Mesendoderm (in vitro differentiated cells): ENCODE measurements around the gene PALM.
A peak's percentile ranks its signal among the peaks of the same experiment; 100 is the strongest.

ENCODE experiments used
- DNase-seq: peaks from one replicate; pipeline ENCODE4 v3.0.0; 2013
- H2AK5ac ChIP-seq: 2 replicates; pipeline ENCODE4 v1.6.1; 2013; ENCODE audit warnings: low read length, inconsistent platforms
- H2BK120ac ChIP-seq: 2 replicates; pipeline ENCODE4 v1.6.1; 2013; ENCODE audit warnings: low read depth, mild to moderate bottlenecking, low read length, moderate library complexity, mixed read lengths
- H2BK15ac ChIP-seq: replicated peaks from 2 replicates; pipeline ENCODE4 v1.6.1; 2013; ENCODE audit warnings: low read depth, mild to moderate bottlenecking, moderate library complexity
- H2BK5ac ChIP-seq: 2 replicates; pipeline ENCODE4 v1.6.1; 2013; ENCODE audit warnings: low read length, inconsistent platforms
- H3K18ac ChIP-seq: 2 replicates; pipeline ENCODE4 v1.6.1; 2013; ENCODE audit warnings: mild to moderate bottlenecking, low read length, mixed read lengths
- H3K23ac ChIP-seq: one replicate; pipeline ENCODE4 v1.6.1; 2013; ENCODE audit warnings: low read length
- H3K27ac ChIP-seq: 2 replicates; pipeline ENCODE4 v1.5.1; 2013; ENCODE audit warnings: low read depth, mild to moderate bottlenecking, inconsistent platforms, low read length, moderate library complexity
- H3K27me3 ChIP-seq: 2 replicates; pipeline ENCODE4 v1.6.1; 2013; ENCODE audit warnings: low read length, control low read depth, mild to moderate bottlenecking, inconsistent platforms; ENCODE audit not compliant: insufficient read depth, poor library complexity
- H3K36me3 ChIP-seq: 2 replicates; pipeline ENCODE4 v1.6.1; 2013; ENCODE audit warnings: low read length, inconsistent platforms; ENCODE audit not compliant: control insufficient read depth, insufficient read depth
- H3K4ac ChIP-seq: one replicate; pipeline ENCODE4 v1.6.1; 2013; ENCODE audit warnings: low read depth, mild to moderate bottlenecking, low read length, moderate library complexity
- H3K4me1 ChIP-seq: 2 replicates; pipeline ENCODE4 v1.6.1; 2013; ENCODE audit warnings: low read depth, low read length, inconsistent platforms; ENCODE audit not compliant: control insufficient read depth
- H3K4me2 ChIP-seq: 2 replicates; pipeline ENCODE4 v1.6.1; 2013; ENCODE audit warnings: low read length
- H3K4me3 ChIP-seq: 2 replicates; pipeline ENCODE4 v1.5.1; 2013; ENCODE audit warnings: mild to moderate bottlenecking, low read length
- H3K56ac ChIP-seq: one replicate; pipeline ENCODE4 v1.6.1; 2013; ENCODE audit warnings: low read length
- H3K79me1 ChIP-seq: 2 replicates; pipeline ENCODE4 v1.6.1; 2013; ENCODE audit warnings: low read length, inconsistent platforms
- H3K79me2 ChIP-seq: 2 replicates; pipeline ENCODE4 v1.6.1; 2013; ENCODE audit warnings: mild to moderate bottlenecking, low read length; ENCODE audit not compliant: control insufficient read depth, insufficient read depth
- H3K9ac ChIP-seq: 2 replicates; pipeline ENCODE4 v1.6.1; 2013; ENCODE audit warnings: low read length, inconsistent platforms
- H4K5ac ChIP-seq: one replicate; pipeline ENCODE4 v1.6.1; 2013; ENCODE audit warnings: low read length
- H4K8ac ChIP-seq: one replicate; pipeline ENCODE4 v1.6.1; 2013; ENCODE audit warnings: low read depth, mild to moderate bottlenecking, control low read depth, low read length, moderate library complexity
- WGBS: extraction: QIAGEN DNeasy Blood & Tissue Kit; methylation state at CpG from one replicate; pipeline ENCODE4 v1.1.7; 2013; ENCODE audit warnings: low lambda C conversion rate, missing lambda C conversion rate; ENCODE audit not compliant: insufficient coverage; ENCODE audit errors: extremely low coverage; 5-methylcytosine and 5-hydroxymethylcytosine counted together

PALM gene

DNA sequence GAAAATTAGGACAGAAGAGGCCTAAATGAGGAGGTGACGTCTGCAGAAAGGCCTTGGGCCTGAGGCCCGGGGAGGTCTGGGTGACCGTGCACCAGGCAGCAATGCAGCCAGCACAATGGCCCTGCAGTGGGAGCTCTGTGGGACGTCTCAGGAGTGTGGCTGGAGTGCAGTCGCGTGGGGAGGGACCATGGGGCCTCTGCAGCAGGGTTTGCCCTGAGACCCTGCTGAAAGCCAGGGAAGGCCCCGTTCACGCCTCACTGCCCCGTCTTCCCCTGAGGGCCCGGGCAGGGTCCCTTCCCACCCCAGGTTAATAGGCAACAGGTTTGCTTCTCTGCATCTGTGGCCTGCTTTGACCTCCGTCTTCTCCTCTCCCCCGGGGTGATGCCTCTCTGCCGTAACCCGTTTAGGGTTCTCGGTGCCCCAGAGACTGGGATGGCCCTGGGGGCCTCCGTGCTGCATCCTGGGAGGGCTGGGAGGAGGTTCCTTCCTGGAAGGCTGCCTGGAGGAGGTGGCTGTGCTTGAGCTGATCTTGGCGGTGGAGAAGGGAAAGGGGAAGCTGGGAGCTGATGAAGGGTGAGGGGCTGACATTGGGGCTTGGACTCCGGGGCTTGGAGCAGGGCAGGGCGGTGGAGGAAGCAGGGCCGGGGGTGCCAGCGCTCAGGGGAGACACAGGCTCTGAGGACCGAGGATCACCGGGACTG is 9.7 kb downstream of the PALM start:
- no peak for DNase-seq
- no peak overlapping the region for H3K23ac ChIP-seq
- no peaks in the 10 kb centered on the region for H3K79me1 ChIP-seq
- no CpG with 5 or more reads among the region's 23 CpGs for WGBS
- H3K36me3 ChIP-seq: no peaks in the 10 kb centered on the region
- H2AK5ac ChIP-seq: no peak overlapping the region
- H3K4ac ChIP-seq: no peak overlapping the region
- no peaks in the 10 kb centered on the region for H3K27me3 ChIP-seq
- no peak overlapping the region for H3K4me2 ChIP-seq
- no peak overlapping the region for H3K18ac ChIP-seq
- H2BK120ac ChIP-seq: no peak overlapping the region
- no peak overlapping the region for H4K8ac ChIP-seq
- H3K4me3 ChIP-seq: no peak overlapping the region
- H2BK15ac ChIP-seq: no peak overlapping the region
- no peak overlapping the region for H2BK5ac ChIP-seq
- H3K56ac ChIP-seq: no peak overlapping the region
- no peaks in the 10 kb centered on the region for H3K4me1 ChIP-seq
- no peaks in the 10 kb centered on the region for H3K79me2 ChIP-seq
- no peak overlapping the region for H4K5ac ChIP-seq
- H3K27ac ChIP-seq: peak overlapping the region; percentile 57
- no peak overlapping the region for H3K9ac ChIP-seq

DNA sequence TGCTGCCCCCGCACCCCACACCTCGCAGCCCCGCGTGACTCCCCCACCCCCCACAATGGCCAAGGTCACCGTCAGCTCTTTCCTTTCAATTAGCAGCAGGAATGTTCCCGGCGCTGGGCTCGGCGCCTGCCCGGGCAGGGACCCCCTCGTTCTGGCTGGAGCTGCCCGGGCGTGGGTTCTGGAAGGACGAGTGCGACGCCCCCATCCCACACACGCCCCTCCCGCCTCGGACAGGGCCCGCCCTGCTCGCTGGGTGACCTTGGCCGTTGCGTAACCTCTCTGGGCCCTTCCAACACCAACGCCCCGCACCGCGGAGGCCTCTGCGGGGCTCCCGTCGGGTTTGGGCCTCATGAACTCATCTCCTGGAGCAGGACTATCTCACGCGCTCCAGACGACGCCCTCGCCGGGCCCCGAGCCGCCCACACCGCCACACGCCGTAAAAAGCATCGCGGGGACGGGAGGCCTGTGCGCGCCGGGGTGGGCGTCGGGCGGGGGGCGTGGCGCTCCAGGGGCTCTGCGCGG is 10.3 kb downstream of the PALM start:
- Histone ChIP-seq H3K9ac (no peak overlapping the region), H3K56ac (no peak overlapping the region), H3K79me1 (no peaks in the 10 kb centered on the region), H3K27ac (no peak overlapping the region), H3K27me3 (no peaks in the 10 kb centered on the region), H4K8ac (no peak overlapping the region), H3K79me2 (no peaks in the 10 kb centered on the region), H3K4me1 (no peaks in the 10 kb centered on the region), H2BK5ac (no peak overlapping the region), H3K4me3 (no peak overlapping the region), H3K18ac (no peak overlapping the region), H3K4me2 (no peak overlapping the region), H2BK120ac (no peak overlapping the region), H3K36me3 (no peaks in the 10 kb centered on the region), H2AK5ac (no peak overlapping the region), H2BK15ac (no peak overlapping the region), H3K23ac (no peak overlapping the region), H3K4ac (no peak overlapping the region), H4K5ac (no peak overlapping the region)
- DNase-seq: no peak
- no CpG with 5 or more reads among the region's 54 CpGs for WGBS

DNA sequence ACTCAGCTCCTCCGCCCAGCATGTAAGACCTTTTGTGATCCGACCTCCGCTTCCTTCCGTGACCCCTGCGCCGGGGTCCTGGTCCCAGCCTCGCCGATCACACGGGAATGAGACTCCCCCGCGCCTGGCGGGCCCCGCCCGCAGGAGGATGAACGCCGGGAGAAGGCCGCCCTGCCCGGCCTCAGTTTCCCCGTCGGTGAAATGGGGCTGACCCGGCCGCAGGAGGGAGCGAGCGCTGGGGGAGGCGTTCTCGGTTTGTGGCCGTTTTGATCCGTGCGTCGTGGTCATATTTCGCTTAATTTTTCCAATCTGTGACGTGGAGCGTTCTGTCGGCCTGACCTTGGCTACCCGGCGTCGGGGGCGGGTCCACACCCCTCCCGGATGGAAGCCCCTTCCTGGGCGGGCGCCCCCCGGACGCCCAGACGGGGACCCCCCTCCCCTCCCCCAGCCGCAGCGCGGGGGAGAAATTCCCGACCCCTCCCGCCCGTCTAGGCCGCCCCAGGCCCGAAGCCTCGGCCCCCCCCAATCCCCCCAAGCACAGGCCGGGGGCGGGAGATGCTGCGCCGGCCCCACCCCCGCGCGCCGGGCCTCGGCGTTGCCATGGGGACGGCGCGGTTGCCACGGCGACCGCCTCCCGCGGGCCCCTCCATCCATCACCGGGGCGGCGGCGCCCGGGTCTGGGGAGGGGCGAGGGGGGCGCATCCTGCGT is 11.1 kb downstream of the PALM start:
- H4K8ac ChIP-seq: no peak overlapping the region
- DNase-seq: no peak
- no peaks in the 10 kb centered on the region for H3K79me1 ChIP-seq
- no peaks in the 10 kb centered on the region for H3K4me1 ChIP-seq
- no peaks in the 10 kb centered on the region for H3K79me2 ChIP-seq
- no peak overlapping the region for H3K18ac ChIP-seq
- H3K36me3 ChIP-seq: no peaks in the 10 kb centered on the region
- H2BK120ac ChIP-seq: no peak overlapping the region
- no peak overlapping the region for H2AK5ac ChIP-seq
- H3K4me2 ChIP-seq: no peak overlapping the region
- no peak overlapping the region for H3K23ac ChIP-seq
- no peak overlapping the region for H3K27ac ChIP-seq
- H3K56ac ChIP-seq: no peak overlapping the region
- no peak overlapping the region for H3K4ac ChIP-seq
- H4K5ac ChIP-seq: no peak overlapping the region
- H3K27me3 ChIP-seq: no peaks in the 10 kb centered on the region
- no peak overlapping the region for H2BK5ac ChIP-seq
- no peak overlapping the region for H2BK15ac ChIP-seq
- no peak overlapping the region for H3K4me3 ChIP-seq
- no peak overlapping the region for H3K9ac ChIP-seq
- no CpG with 5 or more reads among the region's 79 CpGs for whole genome bisulfite sequencing

DNA sequence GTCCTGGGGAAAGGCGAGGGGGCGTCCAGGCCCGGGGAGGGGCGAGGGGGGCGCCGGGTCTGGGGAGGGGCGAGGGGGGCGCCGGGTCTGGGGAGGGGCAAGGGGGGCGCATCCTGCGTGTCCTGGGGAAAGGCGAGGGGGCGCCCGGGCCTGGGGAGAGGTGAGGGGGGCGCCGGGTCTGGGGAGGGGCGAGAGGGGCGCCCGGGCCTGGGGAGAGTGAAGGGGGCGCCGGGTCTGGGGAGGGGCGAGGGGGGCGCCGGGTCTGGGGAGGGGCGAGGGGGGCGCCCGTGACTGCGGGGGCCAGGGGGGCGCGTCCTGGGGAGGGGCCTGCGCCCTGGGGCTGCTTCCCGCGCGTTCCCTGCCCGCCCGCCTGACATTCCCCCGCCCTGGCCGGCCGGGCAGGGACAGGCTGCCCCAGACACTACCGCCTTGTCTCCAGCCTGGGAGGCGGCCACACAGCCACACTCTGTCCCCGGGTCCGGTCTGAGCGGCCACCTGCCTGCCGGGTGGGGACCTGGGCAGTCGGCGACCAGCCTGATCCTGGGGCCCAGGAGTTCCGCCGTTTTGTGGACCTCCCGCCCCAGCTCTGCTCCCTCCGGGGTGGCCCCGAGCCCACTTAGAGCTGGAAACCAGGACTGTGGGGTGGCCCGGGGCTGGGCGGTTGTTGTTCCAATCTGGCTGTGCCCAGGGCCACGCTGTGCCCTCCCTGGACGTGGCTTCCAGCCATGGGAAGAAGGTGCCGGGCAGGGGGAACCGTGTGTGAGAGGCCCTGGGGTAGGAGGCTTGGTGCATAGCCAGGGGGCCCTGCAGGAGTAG is 11.8 kb downstream of the PALM start:
- Histone ChIP-seq H3K4ac (no peak overlapping the region), H4K5ac (no peak overlapping the region), H3K56ac (no peak overlapping the region), H3K18ac (no peak overlapping the region), H2AK5ac (no peak overlapping the region), H2BK15ac (no peak overlapping the region), H3K4me1 (no peaks in the 10 kb centered on the region), H3K23ac (no peak overlapping the region), H2BK5ac (no peak overlapping the region), H3K79me2 (no peaks in the 10 kb centered on the region), H3K27ac (no peak overlapping the region), H2BK120ac (no peak overlapping the region), H3K4me2 (no peak overlapping the region), H3K9ac (no peak overlapping the region), H3K79me1 (no peaks in the 10 kb centered on the region), H3K4me3 (no peak overlapping the region), H4K8ac (no peak overlapping the region), H3K36me3 (no peaks in the 10 kb centered on the region), H3K27me3 (no peaks in the 10 kb centered on the region)
- DNase-seq: no peak
- WGBS: no CpG with 5 or more reads among the region's 58 CpGs

DNA sequence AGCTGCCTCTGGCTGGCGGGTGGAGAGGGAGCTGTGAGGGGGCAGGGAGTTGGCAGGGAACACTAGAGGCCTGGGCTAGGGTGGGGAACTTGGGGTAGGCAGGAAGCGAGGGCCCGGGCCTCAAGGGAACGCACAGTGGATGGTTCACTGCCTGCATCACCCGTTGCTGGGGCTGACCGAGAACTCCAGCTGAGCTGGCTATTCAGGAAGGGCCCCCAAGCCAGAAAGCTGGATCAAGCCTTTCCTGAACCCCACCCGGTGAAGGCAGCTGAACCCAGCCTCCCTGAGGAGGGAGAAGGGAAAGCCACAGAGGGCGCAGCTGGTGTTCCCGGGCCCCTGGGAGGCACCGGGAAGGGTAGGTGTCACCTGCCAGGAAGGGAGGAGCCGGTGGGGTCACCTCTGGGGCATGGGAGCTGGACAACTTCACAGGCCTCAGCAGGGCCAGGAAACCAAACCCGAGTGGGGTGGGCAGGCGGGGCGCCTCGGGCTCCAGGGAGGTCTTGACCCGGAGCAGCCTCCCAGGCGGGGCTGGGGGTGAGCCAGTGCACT is 13.9 kb downstream of the PALM start:
- H3K56ac ChIP-seq: no peak overlapping the region
- no peak for DNase-seq

More for the DNA sequence above, 13.9 kb downstream of the PALM start:
- Histone ChIP-seq H3K36me3 (no peaks in the 10 kb centered on the region), H3K4me1 (no peaks in the 10 kb centered on the region), H3K23ac (no peak overlapping the region), H3K18ac (no peak overlapping the region), H3K9ac (no peak overlapping the region), H4K8ac (no peak overlapping the region), H3K27me3 (no peaks in the 10 kb centered on the region), H3K27ac (no peak overlapping the region), H3K4ac (no peak overlapping the region), H3K4me2 (no peak overlapping the region), H3K79me1 (no peaks in the 10 kb centered on the region), H2BK5ac (no peak overlapping the region), H3K4me3 (no peak overlapping the region), H3K79me2 (no peaks in the 10 kb centered on the region), H2AK5ac (no peak overlapping the region), H2BK15ac (no peak overlapping the region), H2BK120ac (no peak overlapping the region), H4K5ac (no peak overlapping the region)
- WGBS: no CpG with 5 or more reads among the region's 17 CpGs
